ENCODE data around the gene SLC44A3.

- TF ChIP-seq CTCF (IDR thresholded peaks at IDR 0.05), result no peak
- TF ChIP-seq POLR2A (IDR thresholded peaks at IDR 0.05), result no peak
Measured at GRCh38 chr1:94819238-94819944, 766 bp upstream of the SLC44A3 start.

All from ovary (tissue), 3 donors.